Right lobe of liver (tissue), 4 donors: ENCODE data around the gene NHSL2.

ENCODE experiments used
- POLR2A ChIP-seq: fragments of 450-650 bp; IDR thresholded peaks from one replicate; pipeline ENCODE4 v1.6.1; 2017; ENCODE audit warnings: antibody characterized with exemption, mild to moderate bottlenecking
- TF ChIP-seq, protein P1 (sequence below), 4 donors: fragments of 200-600 bp in 3 of 4; fragments of 450-650 bp in 1 of 4; IDR thresholded peaks; one replicate each; pipeline versions ENCODE4 v1.5.1 to v1.8.0; 2016 to 2022; ENCODE audit warnings: antibody characterized with exemption in 4 of 4, mild to moderate bottlenecking in 2 of 4
- donor health status: DM: no; HTN: no; CAD: no.
- donor health status: DM: no; HTN: no; CAD: no.
- donor health status: DM: no; HTN: yes; CAD: no.

DNA sequence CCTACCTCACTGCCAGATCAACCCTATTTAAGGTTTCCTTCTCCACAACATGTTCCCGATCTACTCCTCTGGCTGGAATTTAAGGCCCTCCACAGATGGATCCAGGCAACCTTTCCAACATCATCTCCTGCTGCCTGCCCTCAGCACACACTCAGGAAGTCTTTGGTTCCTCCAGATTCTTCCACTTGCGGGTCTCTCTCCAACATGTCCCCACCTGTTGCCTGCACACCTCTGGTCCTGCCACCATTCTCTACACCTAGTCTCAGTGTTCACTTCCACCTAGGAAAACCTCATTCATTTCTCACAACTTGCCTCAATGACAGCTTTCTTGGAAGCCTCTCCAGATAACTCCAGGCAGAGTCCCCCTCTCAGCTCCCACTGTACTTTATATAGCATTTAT lies 140.9 kb downstream of the NHSL2 start:
- TF ChIP-seq, protein P1, sequence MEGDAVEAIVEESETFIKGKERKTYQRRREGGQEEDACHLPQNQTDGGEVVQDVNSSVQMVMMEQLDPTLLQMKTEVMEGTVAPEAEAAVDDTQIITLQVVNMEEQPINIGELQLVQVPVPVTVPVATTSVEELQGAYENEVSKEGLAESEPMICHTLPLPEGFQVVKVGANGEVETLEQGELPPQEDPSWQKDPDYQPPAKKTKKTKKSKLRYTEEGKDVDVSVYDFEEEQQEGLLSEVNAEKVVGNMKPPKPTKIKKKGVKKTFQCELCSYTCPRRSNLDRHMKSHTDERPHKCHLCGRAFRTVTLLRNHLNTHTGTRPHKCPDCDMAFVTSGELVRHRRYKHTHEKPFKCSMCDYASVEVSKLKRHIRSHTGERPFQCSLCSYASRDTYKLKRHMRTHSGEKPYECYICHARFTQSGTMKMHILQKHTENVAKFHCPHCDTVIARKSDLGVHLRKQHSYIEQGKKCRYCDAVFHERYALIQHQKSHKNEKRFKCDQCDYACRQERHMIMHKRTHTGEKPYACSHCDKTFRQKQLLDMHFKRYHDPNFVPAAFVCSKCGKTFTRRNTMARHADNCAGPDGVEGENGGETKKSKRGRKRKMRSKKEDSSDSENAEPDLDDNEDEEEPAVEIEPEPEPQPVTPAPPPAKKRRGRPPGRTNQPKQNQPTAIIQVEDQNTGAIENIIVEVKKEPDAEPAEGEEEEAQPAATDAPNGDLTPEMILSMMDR (IDR thresholded peaks at IDR 0.05): no peak
- TF ChIP-seq POLR2A: no peak
